Right lobe of liver (tissue), 4 donors: ENCODE data around the gene PKD1.

Experiments used
- POLR2A ChIP-seq: fragments of 450-650 bp; IDR thresholded peaks from one replicate; pipeline ENCODE4 v1.6.1; 2017; ENCODE audit warnings: antibody characterized with exemption, mild to moderate bottlenecking
- TF ChIP-seq, protein P1 (sequence below), 4 donors: fragments of 200-600 bp in 3 of 4; fragments of 450-650 bp in 1 of 4; IDR thresholded peaks; one replicate each; pipeline versions ENCODE4 v1.5.1 to v1.8.0; 2016 to 2022; ENCODE audit warnings: antibody characterized with exemption in 4 of 4, mild to moderate bottlenecking in 2 of 4
- donor health status: DM: no; HTN: no; CAD: no.
- donor health status: DM: no; HTN: no; CAD: no.
- donor health status: DM: no; HTN: yes; CAD: no.

DNA sequence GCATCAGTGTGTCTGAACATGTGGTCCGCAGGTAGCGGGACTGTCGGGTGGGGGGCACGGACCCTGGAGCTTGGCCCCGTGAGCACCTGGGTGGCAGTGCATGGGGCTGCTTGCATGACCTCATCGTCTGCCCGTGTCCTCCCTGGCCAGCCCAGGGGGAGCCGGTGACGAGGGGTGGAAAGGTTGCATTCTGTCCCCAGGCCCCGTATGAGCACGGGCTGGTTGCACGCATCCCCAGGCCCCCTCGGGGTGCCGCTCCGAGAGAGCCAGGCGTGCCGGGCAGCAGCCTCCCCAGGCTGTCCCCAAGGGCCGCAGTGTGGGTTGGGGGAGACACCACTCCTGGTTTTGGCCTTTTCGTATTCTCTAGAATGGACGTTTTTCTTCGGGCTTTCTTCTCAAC, 58.0 kb downstream of the PKD1 start:
- TF ChIP-seq, protein P1, sequence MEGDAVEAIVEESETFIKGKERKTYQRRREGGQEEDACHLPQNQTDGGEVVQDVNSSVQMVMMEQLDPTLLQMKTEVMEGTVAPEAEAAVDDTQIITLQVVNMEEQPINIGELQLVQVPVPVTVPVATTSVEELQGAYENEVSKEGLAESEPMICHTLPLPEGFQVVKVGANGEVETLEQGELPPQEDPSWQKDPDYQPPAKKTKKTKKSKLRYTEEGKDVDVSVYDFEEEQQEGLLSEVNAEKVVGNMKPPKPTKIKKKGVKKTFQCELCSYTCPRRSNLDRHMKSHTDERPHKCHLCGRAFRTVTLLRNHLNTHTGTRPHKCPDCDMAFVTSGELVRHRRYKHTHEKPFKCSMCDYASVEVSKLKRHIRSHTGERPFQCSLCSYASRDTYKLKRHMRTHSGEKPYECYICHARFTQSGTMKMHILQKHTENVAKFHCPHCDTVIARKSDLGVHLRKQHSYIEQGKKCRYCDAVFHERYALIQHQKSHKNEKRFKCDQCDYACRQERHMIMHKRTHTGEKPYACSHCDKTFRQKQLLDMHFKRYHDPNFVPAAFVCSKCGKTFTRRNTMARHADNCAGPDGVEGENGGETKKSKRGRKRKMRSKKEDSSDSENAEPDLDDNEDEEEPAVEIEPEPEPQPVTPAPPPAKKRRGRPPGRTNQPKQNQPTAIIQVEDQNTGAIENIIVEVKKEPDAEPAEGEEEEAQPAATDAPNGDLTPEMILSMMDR (IDR thresholded peaks at IDR 0.05), result no peak
- no peak for TF ChIP-seq POLR2A
